ENCODE measurements around the gene POLR3E. TPM values are rescaled to one million over a fixed set of nuclear protein-coding genes. Genes with fewer than 3 reads are reported as not detected.

Gene POLR3E
- total RNA-seq, 1 donor from 2014 or later = 91.3 TPM

DNA sequence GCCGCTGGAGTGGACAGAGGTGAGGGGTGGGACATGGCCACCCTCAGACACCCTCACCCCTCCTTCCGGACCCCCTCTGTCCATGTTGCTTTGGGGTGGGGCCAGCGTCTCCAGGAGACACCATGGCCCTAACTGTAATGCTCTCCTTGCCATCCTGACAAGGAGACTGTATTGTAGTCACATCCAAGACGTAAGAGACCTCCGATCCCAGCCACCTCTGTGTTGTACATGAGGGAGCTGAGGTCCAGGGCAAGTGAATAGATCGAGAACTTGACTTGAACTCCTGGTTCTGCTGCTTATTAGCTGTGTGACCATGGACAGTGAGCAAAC, 30.2 kb downstream of the POLR3E start:
- Histone ChIP-seq H3F3A (ENCODE audit: low read depth) (no peaks in the 10 kb centered on the region), H3K9me3 (ENCODE audit: low read depth) (no peaks in the 10 kb centered on the region), H4K20me1 (ENCODE audit: low read depth) (peaks cover 3% of the 10 kb centered on the region), H2AFZ (replicated peaks) (no peak overlapping the region), H3K4me1 (no peaks in the 10 kb centered on the region), H3K79me2 (ENCODE audit: low read depth) (peaks cover under 1% of the 10 kb centered on the region), H3K4me2 (no peak overlapping the region), H3K27me3 (no peaks in the 10 kb centered on the region), H3K27ac (no peak overlapping the region), H3K36me3 (no peaks in the 10 kb centered on the region), H3K4me3 (no peak overlapping the region), H3K9ac (no peak overlapping the region)
- peaks cover 2% of the 10 kb centered on the region for H3K27me3 Mint-ChIP-seq (ENCODE audit: insufficient read depth, low read depth)
- peaks cover 11% of the 10 kb centered on the region for H3K36me3 Mint-ChIP-seq
- no peak overlapping the region for H3K4me3 Mint-ChIP-seq
- H3K27ac Mint-ChIP-seq = no peak overlapping the region
- no peaks in the 10 kb centered on the region for H3K4me1 Mint-ChIP-seq
- H3K9me3 Mint-ChIP-seq = no peaks in the 10 kb centered on the region
- TF ChIP-seq EZH2phosphoT487 (IDR thresholded peaks at IDR 0.05) (no peak), EZH2 (IDR thresholded peaks at IDR 0.05) (no peak)
- TF ChIP-seq, protein P1, sequence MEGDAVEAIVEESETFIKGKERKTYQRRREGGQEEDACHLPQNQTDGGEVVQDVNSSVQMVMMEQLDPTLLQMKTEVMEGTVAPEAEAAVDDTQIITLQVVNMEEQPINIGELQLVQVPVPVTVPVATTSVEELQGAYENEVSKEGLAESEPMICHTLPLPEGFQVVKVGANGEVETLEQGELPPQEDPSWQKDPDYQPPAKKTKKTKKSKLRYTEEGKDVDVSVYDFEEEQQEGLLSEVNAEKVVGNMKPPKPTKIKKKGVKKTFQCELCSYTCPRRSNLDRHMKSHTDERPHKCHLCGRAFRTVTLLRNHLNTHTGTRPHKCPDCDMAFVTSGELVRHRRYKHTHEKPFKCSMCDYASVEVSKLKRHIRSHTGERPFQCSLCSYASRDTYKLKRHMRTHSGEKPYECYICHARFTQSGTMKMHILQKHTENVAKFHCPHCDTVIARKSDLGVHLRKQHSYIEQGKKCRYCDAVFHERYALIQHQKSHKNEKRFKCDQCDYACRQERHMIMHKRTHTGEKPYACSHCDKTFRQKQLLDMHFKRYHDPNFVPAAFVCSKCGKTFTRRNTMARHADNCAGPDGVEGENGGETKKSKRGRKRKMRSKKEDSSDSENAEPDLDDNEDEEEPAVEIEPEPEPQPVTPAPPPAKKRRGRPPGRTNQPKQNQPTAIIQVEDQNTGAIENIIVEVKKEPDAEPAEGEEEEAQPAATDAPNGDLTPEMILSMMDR (IDR thresholded peaks at IDR 0.05) = no peak
- DNase-seq (ENCODE audit: low spot score) = no peak

DNA sequence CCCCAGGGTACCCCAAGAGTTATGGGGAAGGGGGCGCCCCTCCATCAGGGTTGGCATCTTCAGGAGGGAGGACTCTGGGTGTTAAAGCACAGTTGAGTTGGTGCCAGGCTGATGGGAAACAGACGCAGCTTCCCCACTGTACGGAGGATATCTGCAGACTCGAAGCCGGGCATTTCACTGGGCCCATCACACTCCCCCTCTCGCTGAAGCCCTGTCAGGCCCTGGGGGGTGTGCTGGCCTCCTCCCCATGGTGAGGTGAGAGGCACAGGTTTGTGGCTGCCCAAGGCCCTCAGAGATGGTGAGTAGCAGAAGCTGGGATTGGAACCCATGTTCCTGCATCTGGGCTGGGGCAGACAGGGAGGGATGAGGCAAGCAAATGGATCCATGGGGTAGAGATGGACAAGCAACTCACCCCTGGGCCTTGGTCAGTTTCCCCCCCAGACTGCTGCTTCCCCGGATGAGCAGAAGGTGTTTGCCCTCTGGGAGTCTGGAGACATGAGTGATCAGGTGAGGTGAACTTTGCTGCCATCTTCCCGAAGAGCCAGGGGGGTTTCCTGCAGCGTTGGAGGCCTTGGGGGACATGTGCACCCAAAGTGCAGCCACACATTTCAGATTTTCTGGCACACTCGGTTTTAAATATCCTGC, 31.0 kb downstream of the POLR3E start:
- no peaks in the 10 kb centered on the region for H3K36me3 ChIP-seq
- H3K4me1 ChIP-seq = no peaks in the 10 kb centered on the region
- Mint-ChIP-seq H3K27ac (no peak overlapping the region), H3K9me3 (no peaks in the 10 kb centered on the region), H3K27me3 (ENCODE audit: insufficient read depth, low read depth) (peaks cover 2% of the 10 kb centered on the region), H3K4me1 (no peaks in the 10 kb centered on the region), H3K4me3 (no peak overlapping the region), H3K36me3 (peaks cover 14% of the 10 kb centered on the region)
- no peaks in the 10 kb centered on the region for H3K9me3 ChIP-seq (ENCODE audit: low read depth)
- peaks cover 3% of the 10 kb centered on the region for H4K20me1 ChIP-seq (ENCODE audit: low read depth)
- H3K79me2 ChIP-seq (ENCODE audit: low read depth) = no peaks in the 10 kb centered on the region
- no peaks in the 10 kb centered on the region for H3F3A ChIP-seq (ENCODE audit: low read depth)
- DNase-seq (ENCODE audit: low spot score) = no peak
- no peak overlapping the region for H3K4me3 ChIP-seq
- H3K9ac ChIP-seq = no peak overlapping the region
- no peak overlapping the region for H3K4me2 ChIP-seq
- H3K27ac ChIP-seq = no peak overlapping the region
- TF ChIP-seq EZH2 (IDR thresholded peaks at IDR 0.05) = no peak
- TF ChIP-seq, protein P1 (IDR thresholded peaks at IDR 0.05) = no peak
- TF ChIP-seq EZH2phosphoT487 (IDR thresholded peaks at IDR 0.05) = no peak
- H2AFZ ChIP-seq (replicated peaks) = no peak overlapping the region
- no peaks in the 10 kb centered on the region for H3K27me3 ChIP-seq

DNA sequence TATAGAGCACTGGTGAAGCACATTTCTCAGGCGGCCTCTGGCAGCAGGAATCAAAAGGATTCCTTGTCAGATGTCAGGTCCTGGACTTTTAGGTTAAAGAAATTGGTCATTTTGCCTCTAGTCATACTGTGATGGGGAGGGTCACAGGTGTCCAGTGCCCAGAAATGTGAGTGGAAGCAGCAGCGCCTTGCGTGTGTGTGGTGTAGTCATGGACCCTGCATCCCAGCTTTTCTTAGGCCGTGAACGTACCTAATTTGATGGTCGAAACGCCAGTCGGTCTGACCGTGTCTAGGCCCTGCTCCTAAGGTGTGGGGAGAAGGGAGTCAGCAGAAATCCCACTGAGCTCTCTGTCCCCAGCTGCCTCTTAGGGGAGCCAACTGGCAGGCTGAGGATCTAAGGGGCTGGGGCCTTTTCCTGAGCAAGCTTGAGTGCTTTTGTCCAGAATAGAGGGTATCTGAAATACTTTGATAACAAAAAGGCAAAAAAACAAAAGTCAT, 32.0 kb downstream of the POLR3E start:
- no peak for DNase-seq (ENCODE audit: low spot score)
- Histone ChIP-seq H3K27me3 (no peaks in the 10 kb centered on the region), H3K9ac (no peak overlapping the region), H3F3A (ENCODE audit: low read depth) (no peaks in the 10 kb centered on the region), H4K20me1 (ENCODE audit: low read depth) (peaks cover 3% of the 10 kb centered on the region), H3K27ac (no peak overlapping the region), H3K36me3 (peaks cover 6% of the 10 kb centered on the region), H3K9me3 (ENCODE audit: low read depth) (no peaks in the 10 kb centered on the region), H2AFZ (replicated peaks) (no peak overlapping the region), H3K79me2 (ENCODE audit: low read depth) (no peaks in the 10 kb centered on the region), H3K4me2 (no peak overlapping the region), H3K4me1 (no peaks in the 10 kb centered on the region), H3K4me3 (no peak overlapping the region)
- Mint-ChIP-seq H3K4me3 (no peak overlapping the region), H3K27me3 (ENCODE audit: insufficient read depth, low read depth) (no peaks in the 10 kb centered on the region), H3K4me1 (no peaks in the 10 kb centered on the region), H3K27ac (no peak overlapping the region), H3K36me3 (peaks cover 24% of the 10 kb centered on the region), H3K9me3 (peaks cover 2% of the 10 kb centered on the region)
- TF ChIP-seq, protein P1 (IDR thresholded peaks at IDR 0.05) = no peak
- TF ChIP-seq EZH2 (IDR thresholded peaks at IDR 0.05) (no peak), EZH2phosphoT487 (IDR thresholded peaks at IDR 0.05) (no peak)

Data from neural progenitor cell (in vitro differentiated cells).